ENCODE data around the gene TNFSF13.

The TNFSF13 gene

DNA sequence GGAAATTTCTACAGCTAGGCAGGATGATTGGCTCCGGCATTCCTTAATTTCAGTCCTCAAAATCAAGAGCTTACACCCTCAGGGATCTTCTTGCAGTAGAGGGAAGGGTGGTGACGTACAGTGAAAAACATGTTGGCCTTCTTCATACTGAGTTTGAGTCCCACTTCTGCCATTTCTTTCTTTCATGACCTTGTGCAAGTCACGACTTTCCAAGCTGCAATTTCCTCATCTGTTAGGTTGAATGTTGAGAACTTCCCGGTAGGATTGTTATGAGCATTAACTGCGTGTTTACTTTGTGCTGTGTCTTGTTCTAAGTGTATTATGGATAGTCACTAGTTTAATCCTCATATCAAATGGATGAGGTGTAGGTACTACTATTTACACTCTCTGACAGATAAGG lies 11.0 kb downstream of the TNFSF13 start:
- TF ChIP-seq, protein P1, sequence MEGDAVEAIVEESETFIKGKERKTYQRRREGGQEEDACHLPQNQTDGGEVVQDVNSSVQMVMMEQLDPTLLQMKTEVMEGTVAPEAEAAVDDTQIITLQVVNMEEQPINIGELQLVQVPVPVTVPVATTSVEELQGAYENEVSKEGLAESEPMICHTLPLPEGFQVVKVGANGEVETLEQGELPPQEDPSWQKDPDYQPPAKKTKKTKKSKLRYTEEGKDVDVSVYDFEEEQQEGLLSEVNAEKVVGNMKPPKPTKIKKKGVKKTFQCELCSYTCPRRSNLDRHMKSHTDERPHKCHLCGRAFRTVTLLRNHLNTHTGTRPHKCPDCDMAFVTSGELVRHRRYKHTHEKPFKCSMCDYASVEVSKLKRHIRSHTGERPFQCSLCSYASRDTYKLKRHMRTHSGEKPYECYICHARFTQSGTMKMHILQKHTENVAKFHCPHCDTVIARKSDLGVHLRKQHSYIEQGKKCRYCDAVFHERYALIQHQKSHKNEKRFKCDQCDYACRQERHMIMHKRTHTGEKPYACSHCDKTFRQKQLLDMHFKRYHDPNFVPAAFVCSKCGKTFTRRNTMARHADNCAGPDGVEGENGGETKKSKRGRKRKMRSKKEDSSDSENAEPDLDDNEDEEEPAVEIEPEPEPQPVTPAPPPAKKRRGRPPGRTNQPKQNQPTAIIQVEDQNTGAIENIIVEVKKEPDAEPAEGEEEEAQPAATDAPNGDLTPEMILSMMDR (IDR thresholded peaks at IDR 0.05; ENCODE audit: low read depth, low read length): no peak
- no peaks in the 10 kb centered on the region for H3K9me3 ChIP-seq
- no peaks in the 10 kb centered on the region for H3K27me3 ChIP-seq
- H3K36me3 ChIP-seq: peaks cover 21% of the 10 kb centered on the region
- DNase-seq: no peak
- H3K4me1 ChIP-seq: peaks cover under 1% of the 10 kb centered on the region; the same call in 1 of the 2 replicates
- no peak overlapping the region for H3K4me3 ChIP-seq (ENCODE audit: low read depth, low read length)

DNA sequence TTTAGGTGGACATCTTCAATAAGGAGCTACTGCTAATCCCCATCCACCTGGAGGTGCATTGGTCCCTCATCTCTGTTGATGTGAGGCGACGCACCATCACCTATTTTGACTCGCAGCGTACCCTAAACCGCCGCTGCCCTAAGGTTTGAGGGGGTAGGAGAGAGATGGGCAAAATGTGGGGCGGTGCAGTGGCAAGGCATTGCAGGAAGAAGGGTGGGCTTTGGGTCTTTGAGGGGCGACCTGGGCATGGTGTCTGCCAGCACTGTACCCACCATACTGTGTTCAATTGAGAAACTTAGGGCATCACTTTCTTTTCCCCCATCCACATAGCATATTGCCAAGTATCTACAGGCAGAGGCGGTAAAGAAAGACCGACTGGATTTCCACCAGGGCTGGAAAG lies 11.8 kb downstream of the TNFSF13 start:
- H3K4me3 ChIP-seq (ENCODE audit: low read depth, low read length): no peak overlapping the region
- H3K4me1 ChIP-seq: peaks cover 6% of the 10 kb centered on the region; the same call in 1 of the 2 replicates
- H3K9me3 ChIP-seq: no peaks in the 10 kb centered on the region
- no peaks in the 10 kb centered on the region for H3K27me3 ChIP-seq
- DNase-seq: no peak
- peaks cover 27% of the 10 kb centered on the region for H3K36me3 ChIP-seq
- TF ChIP-seq, protein P1 (IDR thresholded peaks at IDR 0.05; ENCODE audit: low read depth, low read length): no peak

DNA sequence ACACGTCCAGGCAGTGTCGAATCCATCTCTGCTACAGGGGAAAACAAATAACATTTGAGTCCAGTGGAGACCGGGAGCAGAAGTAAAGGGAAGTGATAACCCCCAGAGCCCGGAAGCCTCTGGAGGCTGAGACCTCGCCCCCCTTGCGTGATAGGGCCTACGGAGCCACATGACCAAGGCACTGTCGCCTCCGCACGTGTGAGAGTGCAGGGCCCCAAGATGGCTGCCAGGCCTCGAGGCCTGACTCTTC lies 13.7 kb downstream of the TNFSF13 start:
- H3K36me3 ChIP-seq: peaks cover 44% of the 10 kb centered on the region
- H3K9me3 ChIP-seq: no peaks in the 10 kb centered on the region
- no peak for DNase-seq
- H3K4me3 ChIP-seq (ENCODE audit: low read depth, low read length): peak overlapping the region; percentile 56
- H3K27me3 ChIP-seq: no peaks in the 10 kb centered on the region
- TF ChIP-seq, protein P1 (IDR thresholded peaks at IDR 0.05; ENCODE audit: low read depth, low read length): no peak
- peaks cover 6% of the 10 kb centered on the region; the same call in 1 of the 2 replicates for H3K4me1 ChIP-seq

DNA sequence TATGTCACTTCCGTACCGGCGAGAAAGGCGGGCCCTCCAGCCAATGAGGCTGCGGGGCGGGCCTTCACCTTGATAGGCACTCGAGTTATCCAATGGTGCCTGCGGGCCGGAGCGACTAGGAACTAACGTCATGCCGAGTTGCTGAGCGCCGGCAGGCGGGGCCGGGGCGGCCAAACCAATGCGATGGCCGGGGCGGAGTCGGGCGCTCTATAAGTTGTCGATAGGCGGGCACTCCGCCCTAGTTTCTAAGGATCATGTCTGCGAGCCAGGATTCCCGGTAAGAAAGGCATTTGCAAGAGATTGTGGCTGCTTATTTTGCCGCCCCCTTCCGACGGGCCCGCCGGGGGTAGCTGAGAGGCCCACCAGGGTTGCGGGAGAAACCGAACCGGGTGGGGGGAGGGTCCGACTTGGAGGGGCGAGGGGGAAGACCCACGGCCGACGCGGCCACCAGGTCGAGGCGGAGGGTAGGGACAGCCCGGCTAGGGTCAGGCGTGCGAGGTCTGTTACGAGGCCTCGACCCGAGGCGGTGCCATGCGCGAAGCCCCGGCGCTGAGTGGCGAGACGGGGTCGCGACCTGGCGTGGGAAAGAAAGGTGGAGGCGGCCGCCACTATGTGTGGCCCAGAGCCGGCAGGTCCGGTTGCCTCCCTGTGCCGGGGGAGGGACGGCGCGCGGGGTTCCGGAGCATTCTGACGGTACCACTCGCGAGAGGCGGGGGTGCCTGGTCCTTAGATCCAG lies 14.2 kb downstream of the TNFSF13 start:
- DNase-seq: peak; percentile 93

DNA sequence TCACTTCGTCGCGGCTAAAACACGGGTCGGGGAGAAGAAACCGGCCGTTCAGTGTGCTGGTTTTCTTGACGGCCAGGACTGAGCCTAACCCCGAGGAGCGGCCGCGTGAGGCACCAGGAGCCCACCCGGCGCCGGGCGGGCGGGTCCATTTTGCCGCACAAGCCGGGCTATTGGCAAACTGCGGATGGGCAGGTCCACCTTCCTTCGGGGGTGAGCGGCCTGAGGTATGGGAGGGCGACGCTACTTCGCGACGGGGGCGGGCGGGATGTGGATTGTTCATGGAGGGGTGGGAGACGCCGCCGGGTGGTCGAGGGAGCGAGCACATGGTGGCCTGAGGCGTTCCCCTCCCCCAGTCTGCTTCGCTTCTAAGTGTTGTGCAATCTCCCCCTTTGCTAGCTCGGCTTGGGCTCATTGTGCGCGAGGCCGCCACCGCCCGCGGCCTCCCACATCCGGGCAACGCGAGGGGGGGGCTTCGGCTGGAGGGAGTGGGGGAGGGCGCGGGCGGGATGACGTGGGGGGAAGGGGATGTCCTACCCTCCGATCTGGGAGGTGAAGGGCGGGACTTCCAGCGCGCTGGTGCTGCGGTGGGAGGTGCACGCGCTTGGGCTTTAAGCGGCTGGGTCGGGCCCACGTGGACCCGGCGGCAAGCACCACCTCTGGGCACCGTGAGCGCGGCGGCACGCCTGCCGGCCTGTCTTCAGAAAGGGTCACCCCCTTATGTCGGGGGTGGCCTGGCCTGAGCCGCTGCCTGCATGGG lies 15.0 kb downstream of the TNFSF13 start:
- TF ChIP-seq, protein P1 (IDR thresholded peaks at IDR 0.05; ENCODE audit: low read depth, low read length): no peak
- DNase-seq: peak; percentile 82
- Histone ChIP-seq H3K4me1 (peaks cover 6% of the 10 kb centered on the region; the same call in 1 of the 2 replicates), H3K36me3 (peaks cover 55% of the 10 kb centered on the region), H3K27me3 (no peaks in the 10 kb centered on the region), H3K9me3 (no peaks in the 10 kb centered on the region), H3K4me3 (ENCODE audit: low read depth, low read length) (peak overlapping the region; percentile 86)

More for the DNA sequence above, 14.2 kb downstream of the TNFSF13 start:
- peaks cover 48% of the 10 kb centered on the region for H3K36me3 ChIP-seq
- TF ChIP-seq, protein P1 (IDR thresholded peaks at IDR 0.05; ENCODE audit: low read depth, low read length): no peak
- peaks cover 6% of the 10 kb centered on the region; the same call in 1 of the 2 replicates for H3K4me1 ChIP-seq
- H3K9me3 ChIP-seq: no peaks in the 10 kb centered on the region
- no peaks in the 10 kb centered on the region for H3K27me3 ChIP-seq
- H3K4me3 ChIP-seq (ENCODE audit: low read depth, low read length): peak overlapping the region; percentile 86
